SJCRH30 (cell line): ENCODE measurements around the gene PTOV1. TPM values are rescaled to one million over a fixed set of nuclear protein-coding genes. Genes with fewer than 3 reads are reported as not detected.

Experiments
- DNase-seq, 2 experiments: peaks; one replicate each; pipeline ENCODE4 v3.0.0-alpha.2; 2015 to 2020
- H3K27ac ChIP-seq: fragments of 250-450 bp; sonication (Bioruptor Pico); 2 replicates; pipeline ENCODE4 v1.5.1; 2020; ENCODE audit warnings: mild to moderate bottlenecking, moderate library complexity
- H3K27me3 ChIP-seq: fragments of 250-450 bp; sonication (Bioruptor Pico); 2 replicates; pipeline ENCODE4 v1.5.1; 2020; ENCODE audit warnings: mild to moderate bottlenecking, moderate library complexity
- H3K36me3 ChIP-seq: fragments of 250-450 bp; sonication (Bioruptor Pico); 2 replicates; pipeline ENCODE4 v1.5.1; 2020; ENCODE audit warnings: mild to moderate bottlenecking, moderate library complexity
- H3K4me1 ChIP-seq: fragments of 250-450 bp; sonication (Bioruptor Pico); 2 replicates; pipeline ENCODE4 v1.5.1; 2020; ENCODE audit warnings: mild to moderate bottlenecking, moderate library complexity
- H3K4me3 ChIP-seq: fragments of 250-450 bp; sonication (Bioruptor Pico); 2 replicates; pipeline ENCODE4 v1.5.1; 2020; ENCODE audit warnings: mild to moderate bottlenecking, moderate library complexity
- H3K9me3 ChIP-seq: fragments of 250-450 bp; sonication (Bioruptor Pico); replicated peaks from 2 replicates; pipeline ENCODE4 v1.5.1; 2020; ENCODE audit warnings: mild to moderate bottlenecking, moderate library complexity
- total RNA-seq: library from RNA; depleted of rRNA; stranded (reverse); fragments of >200 nt; shearing (Covaris generic); gene quantifications from 2 replicates; pipeline ENCODE4 v1.2.3, GENCODE V29; 2014

The PTOV1 gene
- total RNA-seq, 1 experiment from 2014 or later: 91.2 TPM

- H3K9me3 ChIP-seq: no peaks in the 10 kb centered on the region
- no peak overlapping the region for H3K27ac ChIP-seq
- peaks cover 13% of the 10 kb centered on the region; the same call in 1 of the 2 replicates for H3K4me1 ChIP-seq
- H3K4me3 ChIP-seq: no peak overlapping the region
- H3K36me3 ChIP-seq: peaks cover 4% of the 10 kb centered on the region
- DNase-seq: no peak
- H3K27me3 ChIP-seq: no peaks in the 10 kb centered on the region
These were observed 21.2 kb upstream of the PTOV1 start for GRCh38 chr19:49829721-49830120.

GRCh38 chr19:49830766-49831165 is 20.2 kb upstream of the PTOV1 start:
- Histone ChIP-seq H3K36me3 (peaks cover 4% of the 10 kb centered on the region), H3K27me3 (no peaks in the 10 kb centered on the region), H3K4me1 (peaks cover 13% of the 10 kb centered on the region; the same call in 1 of the 2 replicates), H3K4me3 (no peak overlapping the region), H3K9me3 (no peaks in the 10 kb centered on the region), H3K27ac (no peak overlapping the region)
- no peak for DNase-seq

- DNase-seq: no peak
- H3K27me3 ChIP-seq: no peaks in the 10 kb centered on the region
- no peak overlapping the region for H3K27ac ChIP-seq
- no peak overlapping the region for H3K4me3 ChIP-seq
- peaks cover 11% of the 10 kb centered on the region; the same call in 1 of the 2 replicates for H3K4me1 ChIP-seq
- H3K36me3 ChIP-seq: peaks cover 8% of the 10 kb centered on the region
- no peaks in the 10 kb centered on the region for H3K9me3 ChIP-seq
These were observed 19.4 kb upstream of the PTOV1 start for GRCh38 chr19:49831592-49831991.

DNA sequence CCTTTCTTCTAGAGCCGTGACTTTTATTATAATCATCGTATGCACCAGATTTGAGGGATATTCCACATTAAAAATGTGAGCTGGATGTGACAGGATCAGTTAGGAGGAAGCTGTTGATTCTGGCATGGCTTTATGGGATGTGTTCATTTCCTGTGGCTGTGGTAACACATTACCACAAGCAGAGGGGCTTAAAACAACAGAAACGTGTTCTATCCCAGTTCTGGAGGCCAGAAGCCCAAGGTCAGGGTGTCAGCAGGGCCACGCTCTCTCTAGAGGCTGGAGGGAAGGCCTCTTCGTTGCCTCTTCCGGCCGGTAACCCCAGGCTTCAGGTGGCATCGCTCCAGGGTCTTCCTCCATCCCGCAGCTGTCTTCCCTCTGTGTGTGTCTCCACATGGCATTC is 18.4 kb upstream of the PTOV1 start:
- H3K27ac ChIP-seq: no peak overlapping the region
- H3K36me3 ChIP-seq: peaks cover 13% of the 10 kb centered on the region

DNA sequence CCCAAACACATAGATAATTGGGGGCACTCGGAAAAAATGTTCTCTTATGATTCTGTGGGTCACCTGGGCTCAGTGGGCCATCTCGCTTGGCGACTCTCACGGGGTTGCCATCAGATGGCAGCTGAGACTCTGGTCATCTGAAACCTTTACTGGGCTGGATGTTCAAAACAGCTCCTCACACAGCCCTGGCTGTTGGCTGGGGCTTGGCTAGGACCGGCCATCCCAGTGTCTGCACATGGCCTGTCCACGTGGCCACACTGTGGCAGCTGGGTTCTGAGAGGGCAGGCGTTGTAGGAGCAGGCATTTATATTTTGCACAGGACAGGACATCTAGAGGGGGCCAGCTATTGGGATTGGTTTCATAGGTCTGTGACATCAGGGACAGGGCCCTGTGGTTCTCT is 17.4 kb upstream of the PTOV1 start:
- no peak for DNase-seq
- H3K27me3 ChIP-seq: no peaks in the 10 kb centered on the region
- H3K9me3 ChIP-seq: no peaks in the 10 kb centered on the region
- H3K27ac ChIP-seq: no peak overlapping the region
- H3K4me3 ChIP-seq: no peak overlapping the region
- peaks cover 13% of the 10 kb centered on the region for H3K36me3 ChIP-seq
- peaks cover under 1% of the 10 kb centered on the region; the same call in 1 of the 2 replicates for H3K4me1 ChIP-seq

More for the DNA sequence above, 18.4 kb upstream of the PTOV1 start:
- H3K4me3 ChIP-seq: no peak overlapping the region
- H3K27me3 ChIP-seq: no peaks in the 10 kb centered on the region
- H3K9me3 ChIP-seq: no peaks in the 10 kb centered on the region
- DNase-seq: no peak
- H3K4me1 ChIP-seq: peaks cover 10% of the 10 kb centered on the region; the same call in 1 of the 2 replicates

GRCh38 chr19:49835562-49835961 is 15.4 kb upstream of the PTOV1 start:
- Histone ChIP-seq H3K9me3 (no peaks in the 10 kb centered on the region), H3K27me3 (no peaks in the 10 kb centered on the region), H3K4me1 (no peaks in the 10 kb centered on the region), H3K4me3 (no peak overlapping the region), H3K27ac (no peak overlapping the region), H3K36me3 (peaks cover 19% of the 10 kb centered on the region)
- DNase-seq: no peak

- Histone ChIP-seq H3K9me3 (no peaks in the 10 kb centered on the region), H3K27ac (no peak overlapping the region), H3K36me3 (peaks cover 19% of the 10 kb centered on the region), H3K4me1 (no peaks in the 10 kb centered on the region), H3K27me3 (no peaks in the 10 kb centered on the region), H3K4me3 (no peak overlapping the region)
- DNase-seq: no peak
These were observed 14.6 kb upstream of the PTOV1 start for GRCh38 chr19:49836176-49837008.

GRCh38 chr19:49837009-49837310 is 14.0 kb upstream of the PTOV1 start:
- H3K4me3 ChIP-seq: no peak overlapping the region
- DNase-seq: no peak
- H3K27me3 ChIP-seq: no peaks in the 10 kb centered on the region
- H3K4me1 ChIP-seq: no peaks in the 10 kb centered on the region
- peaks cover 19% of the 10 kb centered on the region for H3K36me3 ChIP-seq
- no peak overlapping the region for H3K27ac ChIP-seq
- no peaks in the 10 kb centered on the region for H3K9me3 ChIP-seq

DNA sequence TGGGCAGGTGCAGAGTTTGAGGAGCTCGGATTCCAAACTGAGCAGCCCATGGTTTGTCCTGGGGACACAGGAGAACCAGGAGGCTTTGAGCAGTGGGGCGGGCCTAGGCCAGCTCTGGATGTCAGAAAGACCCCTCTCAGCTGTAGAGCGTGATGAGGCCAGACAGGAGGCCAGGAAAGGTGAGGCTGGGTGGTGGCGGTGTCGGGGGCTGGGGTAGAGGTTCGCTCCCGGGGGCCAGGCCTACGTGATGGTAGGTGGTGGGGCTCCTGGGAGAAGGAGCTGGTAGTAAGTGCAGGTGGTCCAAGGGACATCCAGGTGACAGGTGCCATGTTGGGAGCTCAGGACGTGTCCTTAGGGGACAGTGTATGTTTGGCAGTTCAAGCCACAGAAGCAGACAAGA is 13.5 kb upstream of the PTOV1 start:
- H3K4me1 ChIP-seq: no peaks in the 10 kb centered on the region
- no peaks in the 10 kb centered on the region for H3K9me3 ChIP-seq
- DNase-seq: no peak
- peaks cover 19% of the 10 kb centered on the region for H3K36me3 ChIP-seq
- no peaks in the 10 kb centered on the region for H3K27me3 ChIP-seq
- no peak overlapping the region for H3K27ac ChIP-seq
- no peak overlapping the region for H3K4me3 ChIP-seq

GRCh38 chr19:49838885-49839588 is 11.9 kb upstream of the PTOV1 start:
- no peak for DNase-seq
- no peaks in the 10 kb centered on the region for H3K27me3 ChIP-seq
- H3K27ac ChIP-seq: no peak overlapping the region
- H3K4me3 ChIP-seq: no peak overlapping the region
- no peaks in the 10 kb centered on the region for H3K4me1 ChIP-seq
- H3K36me3 ChIP-seq: peaks cover 17% of the 10 kb centered on the region
- H3K9me3 ChIP-seq: no peaks in the 10 kb centered on the region

GRCh38 chr19:49839713-49840112 is 11.2 kb upstream of the PTOV1 start:
- Histone ChIP-seq H3K27ac (no peak overlapping the region), H3K27me3 (no peaks in the 10 kb centered on the region), H3K36me3 (peaks cover 17% of the 10 kb centered on the region), H3K4me3 (no peak overlapping the region), H3K4me1 (no peaks in the 10 kb centered on the region), H3K9me3 (no peaks in the 10 kb centered on the region)
- no peak for DNase-seq

DNA sequence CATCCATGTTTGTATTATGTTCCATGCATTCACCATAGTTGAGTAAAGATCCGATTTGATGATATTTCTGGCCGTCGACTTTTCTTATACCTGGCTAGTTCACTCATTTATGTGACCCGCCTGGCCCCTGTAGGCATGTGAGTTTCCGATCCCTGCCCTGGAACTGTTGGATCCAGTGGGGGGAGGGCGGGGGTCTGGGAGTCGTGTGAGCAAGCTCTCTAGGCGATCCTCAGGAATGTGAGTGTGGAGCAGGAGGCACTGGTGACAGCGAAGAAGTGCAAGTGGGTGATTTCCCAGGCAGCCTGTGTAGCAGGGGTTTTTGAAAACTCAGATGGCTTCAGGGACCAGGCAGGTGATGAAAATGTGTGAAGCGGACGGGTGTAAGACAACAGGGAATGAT is 10.6 kb upstream of the PTOV1 start:
- no peak for DNase-seq
- Histone ChIP-seq H3K27me3 (no peaks in the 10 kb centered on the region), H3K36me3 (peaks cover 17% of the 10 kb centered on the region), H3K4me1 (no peaks in the 10 kb centered on the region), H3K27ac (no peak overlapping the region), H3K9me3 (no peaks in the 10 kb centered on the region), H3K4me3 (no peak overlapping the region)

DNA sequence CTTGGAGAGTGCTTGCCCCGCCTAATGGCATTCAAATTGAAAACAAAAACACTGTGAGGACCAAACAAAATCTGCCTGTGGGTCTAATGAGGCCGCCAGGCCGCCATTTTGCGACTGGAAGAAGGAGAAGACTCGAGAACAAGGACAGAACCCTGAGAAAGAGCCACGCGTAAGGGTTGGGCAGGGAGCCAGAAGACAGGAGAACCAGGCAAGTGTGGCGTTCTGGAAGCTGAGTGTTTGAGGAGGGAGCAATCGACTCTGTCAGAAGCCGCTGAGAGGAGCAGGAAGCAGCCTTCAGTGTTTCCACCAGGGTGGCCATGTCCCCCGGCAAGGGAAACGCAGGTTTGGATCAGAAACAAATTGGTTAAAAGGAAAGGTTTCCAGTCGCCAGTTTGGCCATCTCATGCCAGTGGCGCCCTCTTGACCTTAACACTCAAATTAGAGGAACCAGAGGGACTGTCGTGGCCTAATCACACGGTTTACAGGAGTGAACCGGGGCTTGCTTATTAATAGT is 10.2 kb upstream of the PTOV1 start:
- H3K27me3 ChIP-seq: no peaks in the 10 kb centered on the region
- H3K9me3 ChIP-seq: no peaks in the 10 kb centered on the region
- no peak overlapping the region for H3K4me3 ChIP-seq
- H3K27ac ChIP-seq: no peak overlapping the region
- no peak for DNase-seq
- H3K36me3 ChIP-seq: peaks cover 17% of the 10 kb centered on the region
- H3K4me1 ChIP-seq: no peaks in the 10 kb centered on the region

DNA sequence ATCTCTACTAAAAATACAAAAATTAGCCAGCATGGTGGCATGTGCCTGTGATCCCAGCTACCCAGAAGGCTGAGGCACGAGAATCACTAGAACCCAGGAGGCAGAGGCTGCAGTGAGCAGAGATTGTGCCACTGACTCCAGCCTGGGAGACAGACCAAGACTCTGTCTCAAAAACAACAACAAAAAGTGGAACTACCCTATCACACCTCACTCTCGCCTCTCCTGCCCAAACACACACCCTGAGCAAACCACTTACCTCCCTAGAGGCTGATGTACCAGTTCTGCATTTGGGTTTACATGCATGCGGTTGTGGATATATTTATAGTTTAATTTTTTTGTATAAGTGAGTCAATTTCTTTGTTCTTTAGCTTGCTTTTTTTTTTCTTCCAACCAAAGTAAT is 7.7 kb upstream of the PTOV1 start:
- no peaks in the 10 kb centered on the region for H3K4me1 ChIP-seq
- H3K9me3 ChIP-seq: no peaks in the 10 kb centered on the region
- H3K4me3 ChIP-seq: no peak overlapping the region
- no peak overlapping the region for H3K27ac ChIP-seq
- DNase-seq: no peak
- no peaks in the 10 kb centered on the region for H3K27me3 ChIP-seq
- H3K36me3 ChIP-seq: peaks cover 8% of the 10 kb centered on the region; the same call in 1 of the 2 replicates
